Measurements from ENCODE around the gene PGBD4. TPM values are rescaled to one million over a fixed set of nuclear protein-coding genes. Genes with fewer than 3 reads are reported as not detected.

Gene PGBD4
- total and polyA plus RNA-seq, 2 donors (not counting 3 experiments of a cell fraction or from before 2014, with no cell fraction given), result 0.39 to 1.1 TPM

DNA sequence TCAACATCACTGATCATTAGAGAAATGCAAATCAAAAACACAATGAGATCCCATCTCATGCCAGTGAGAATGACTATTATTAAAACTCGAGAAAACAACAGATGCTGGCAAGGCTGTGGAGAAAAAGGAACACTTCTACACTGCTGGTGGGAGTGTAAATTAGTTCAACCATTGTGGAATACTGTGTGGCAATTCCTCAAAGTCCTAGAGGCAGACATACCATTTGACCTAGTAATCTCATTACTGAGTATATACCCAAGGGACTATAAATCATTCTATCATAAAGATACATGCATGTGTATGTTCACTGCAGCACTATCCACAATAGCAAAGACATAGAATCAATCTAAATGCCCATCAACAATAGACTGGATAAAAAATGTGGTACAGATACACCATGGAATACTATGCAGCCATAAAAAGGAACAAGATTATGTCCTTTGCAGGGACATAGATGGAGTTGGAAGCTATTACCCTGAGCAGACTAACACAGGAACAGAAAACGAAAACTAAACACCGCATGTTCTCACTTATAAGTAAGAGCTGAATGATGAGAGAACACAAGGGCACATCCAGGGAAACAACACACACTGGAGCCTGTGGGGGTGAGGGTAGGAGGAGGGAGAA, 47.7 kb upstream of the PGBD4 start:
- H3K27me3 ChIP-seq (ENCODE audit: control insufficient read depth in 2 of 2, insufficient read depth in 2 of 2, low read length in 2 of 2), result peaks cover 0 to 1% of the 10 kb centered on the region in 2 experiments
- H3K27ac ChIP-seq (ENCODE audit: insufficient read depth, low read depth, low read length), result no peak overlapping the region
- ChIA-PET CTCF (no interaction called here), POLR2A (no interaction called here)
- no peaks in the 10 kb centered on the region for H4K20me1 ChIP-seq (replicated peaks; ENCODE audit: control insufficient read depth, extremely low read depth, insufficient read depth, low read length)
- H2AFZ ChIP-seq (ENCODE audit: low read depth, low read length), result no peak overlapping the region
- no peak overlapping the region for H3K9ac ChIP-seq (replicated peaks; ENCODE audit: extremely low read depth, insufficient read depth, low read length)
- BruUV-seq (replicated peaks), result no TSS peak
- no peak overlapping the region for H3K4me3 ChIP-seq (replicated peaks in 1 of 3; ENCODE audit: insufficient read depth in 1 of 3, low read depth in 1 of 3, low read length in 3 of 3)
- H3K36me3 ChIP-seq (ENCODE audit: control insufficient read depth in 2 of 2, extremely low read depth in 1 of 2, insufficient read depth in 2 of 2, low read length in 2 of 2), result no peaks in the 10 kb centered on the region
- H3K4me2 ChIP-seq (ENCODE audit: insufficient read depth, low read length), result no peak overlapping the region
- H3K79me2 ChIP-seq (ENCODE audit: control insufficient read depth, insufficient read depth, low read length), result no peaks in the 10 kb centered on the region
- H3K9me3 ChIP-seq (replicated peaks; ENCODE audit: control insufficient read depth, insufficient read depth, low read length), result no peaks in the 10 kb centered on the region
- no peaks in the 10 kb centered on the region for H3K9me1 ChIP-seq (replicated peaks; ENCODE audit: control insufficient read depth, extremely low read depth, insufficient read depth, low read length)
- DNase-seq (ENCODE audit: low read depth, low spot score), result no peak
- dilution Hi-C loops (cut with MboI; ENCODE audit: extremely low pct_ligation_motif_present, low sequenced_read_pairs), result no loop called here
- FAIRE-seq, result no peak
- intact Hi-C loops (cut with micrococcal nuclease), result no loop called here
- H3K4me1 ChIP-seq (ENCODE audit: control insufficient read depth, extremely low read depth, insufficient read depth, low read length), result peaks cover 9% of the 10 kb centered on the region
- TF ChIP-seq POLR2AphosphoS5 (IDR thresholded peaks at IDR 0.05; ENCODE audit: insufficient read depth, low read depth, low read length) (no peak), MYC (IDR thresholded peaks at IDR 0.05; ENCODE audit: low read depth, low read length) (no peak), JUN (IDR thresholded peaks at IDR 0.05; ENCODE audit: borderline replicate concordance, insufficient read depth, insufficient read length, low read depth) (no peak), FOS (IDR thresholded peaks at IDR 0.05; ENCODE audit: borderline replicate concordance, insufficient read depth, low read length) (no peak), POLR2A (IDR thresholded peaks at IDR 0.05; ENCODE audit: low read depth, low read length) (no peak), GATA2 (IDR thresholded peaks at IDR 0.05; ENCODE audit: insufficient read depth, insufficient read length, low read depth, low read length) (no peak), EZH2 (IDR thresholded peaks at IDR 0.05; ENCODE audit: borderline replicate concordance, low read depth, low read length, severe bottlenecking) (no peak)
- TF ChIP-seq, protein P1, sequence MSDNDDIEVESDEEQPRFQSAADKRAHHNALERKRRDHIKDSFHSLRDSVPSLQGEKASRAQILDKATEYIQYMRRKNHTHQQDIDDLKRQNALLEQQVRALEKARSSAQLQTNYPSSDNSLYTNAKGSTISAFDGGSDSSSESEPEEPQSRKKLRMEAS (IDR thresholded peaks at IDR 0.05; ENCODE audit: insufficient read depth, insufficient read length), result no peak
- TF ChIP-seq, protein P2, sequence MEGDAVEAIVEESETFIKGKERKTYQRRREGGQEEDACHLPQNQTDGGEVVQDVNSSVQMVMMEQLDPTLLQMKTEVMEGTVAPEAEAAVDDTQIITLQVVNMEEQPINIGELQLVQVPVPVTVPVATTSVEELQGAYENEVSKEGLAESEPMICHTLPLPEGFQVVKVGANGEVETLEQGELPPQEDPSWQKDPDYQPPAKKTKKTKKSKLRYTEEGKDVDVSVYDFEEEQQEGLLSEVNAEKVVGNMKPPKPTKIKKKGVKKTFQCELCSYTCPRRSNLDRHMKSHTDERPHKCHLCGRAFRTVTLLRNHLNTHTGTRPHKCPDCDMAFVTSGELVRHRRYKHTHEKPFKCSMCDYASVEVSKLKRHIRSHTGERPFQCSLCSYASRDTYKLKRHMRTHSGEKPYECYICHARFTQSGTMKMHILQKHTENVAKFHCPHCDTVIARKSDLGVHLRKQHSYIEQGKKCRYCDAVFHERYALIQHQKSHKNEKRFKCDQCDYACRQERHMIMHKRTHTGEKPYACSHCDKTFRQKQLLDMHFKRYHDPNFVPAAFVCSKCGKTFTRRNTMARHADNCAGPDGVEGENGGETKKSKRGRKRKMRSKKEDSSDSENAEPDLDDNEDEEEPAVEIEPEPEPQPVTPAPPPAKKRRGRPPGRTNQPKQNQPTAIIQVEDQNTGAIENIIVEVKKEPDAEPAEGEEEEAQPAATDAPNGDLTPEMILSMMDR (IDR thresholded peaks at IDR 0.05; ENCODE audit: extremely low read depth in 1 of 2, insufficient read depth in 1 of 2, low read depth in 1 of 2, low read length in 2 of 2), result no peak

Data from endothelial cell of umbilical vein (primary cell).